Ramos (cell line): ENCODE measurements around the gene NFYB.

ENCODE experiments used
- in situ Hi-C: fragments of 300-500 bp; cut with MboI; formaldehyde crosslinking; loops from one replicate; pipeline ENCODE4 v1.14.3; 2022; ENCODE audit warnings: low sequenced_read_pairs; ENCODE audit not compliant: unreplicated experiment

The NFYB gene

GRCh38 chr12:104122298-104122697 is 15.7 kb downstream of the NFYB start:
- in situ Hi-C loops = no loop called here

GRCh38 chr12:104121001-104121400 is 17.0 kb downstream of the NFYB start:
- in situ Hi-C loops = no loop called here

GRCh38 chr12:104115587-104115975 is 22.4 kb downstream of the NFYB start:
- in situ Hi-C loops = no loop called here

GRCh38 chr12:104114834-104115586 is 23.0 kb downstream of the NFYB start:
- in situ Hi-C loops = loop anchor here (5.0 kb wide), 1 partner anchor 233 kb away; no protein-coding TSS in a partner anchor

GRCh38 chr12:104109446-104110271 is 28.4 kb downstream of the NFYB start:
- in situ Hi-C loops = loop anchor here (5.0 kb wide), 2 partner anchors 52 to 227 kb away; no protein-coding TSS in a partner anchor

- in situ Hi-C loops = loop anchor here (5.0 kb wide), 1 partner anchor 52 kb away; no protein-coding TSS in a partner anchor
Measured at GRCh38 chr12:104108755-104109445, 29.1 kb downstream of the NFYB start.

- in situ Hi-C loops = loop anchor here (5.0 kb wide), 1 partner anchor 50 kb away; no protein-coding TSS in a partner anchor
Measured at GRCh38 chr12:104106965-104107364, 31.0 kb downstream of the NFYB start.

- in situ Hi-C loops = loop anchor here (5.0 kb wide), 1 partner anchor 48 kb away; no protein-coding TSS in a partner anchor
Measured at GRCh38 chr12:104105461-104105860, 32.5 kb downstream of the NFYB start.

- in situ Hi-C loops = no loop called here
Measured at GRCh38 chr12:104097954-104098353, 40.1 kb downstream of the NFYB start.

- in situ Hi-C loops = no loop called here
Measured at GRCh38 chr12:104095289-104095688, 42.7 kb downstream of the NFYB start.

GRCh38 chr12:104094284-104094683 is 43.7 kb downstream of the NFYB start:
- in situ Hi-C loops = no loop called here

- in situ Hi-C loops = no loop called here
Measured at GRCh38 chr12:104091136-104091535, 46.9 kb downstream of the NFYB start.

- in situ Hi-C loops = no loop called here
Measured at GRCh38 chr12:104090685-104091084, 47.3 kb downstream of the NFYB start.

- in situ Hi-C loops = no loop called here
Measured at GRCh38 chr12:104083769-104084475, 54.1 kb downstream of the NFYB start.

GRCh38 chr12:104080764-104081163 is 57.2 kb downstream of the NFYB start:
- in situ Hi-C loops = no loop called here

GRCh38 chr12:104079024-104079423 is 59.0 kb downstream of the NFYB start:
- in situ Hi-C loops = no loop called here

- in situ Hi-C loops = no loop called here
Measured at GRCh38 chr12:104073699-104074098, 64.3 kb downstream of the NFYB start.

- in situ Hi-C loops = no loop called here
Measured at GRCh38 chr12:104072099-104072498, 65.9 kb downstream of the NFYB start.
